GM21576 (cell line): ENCODE measurements around the gene PTPA.
"Not testable (repeated sequence)": the region's sequence is repeated elsewhere in the genome, so short reads cannot be mapped to it uniquely, and the experiment has no call there.

Experiments
- ATAC-seq: cut with Tn5 transposase; IDR thresholded peaks from one replicate; pipeline ENCODE4 v1.9.1; 2021; ENCODE audit warnings: mild to moderate bottlenecking, moderate library complexity; ENCODE audit not compliant: unreplicated experiment

The PTPA gene

DNA sequence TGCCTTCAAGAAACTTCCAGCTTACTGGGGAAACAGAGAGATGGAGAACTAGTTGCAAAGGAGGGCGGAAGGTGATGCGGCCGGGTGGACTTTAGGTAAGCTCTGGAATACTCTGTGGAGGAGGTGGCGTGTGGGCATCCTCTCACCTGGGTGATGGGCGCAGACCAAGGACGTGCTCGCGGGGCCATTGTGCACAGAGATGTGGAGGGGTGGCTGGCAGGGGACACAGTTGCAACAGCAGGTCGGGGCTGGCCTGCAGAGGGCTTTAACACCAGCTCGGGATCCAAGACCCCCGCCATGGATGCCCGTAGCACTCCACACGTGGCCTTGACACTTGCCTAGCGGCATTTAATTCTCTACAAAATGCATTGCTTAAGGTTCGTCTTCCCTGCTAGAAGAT lies 40.3 kb downstream of the PTPA start:
- no peak for ATAC-seq

DNA sequence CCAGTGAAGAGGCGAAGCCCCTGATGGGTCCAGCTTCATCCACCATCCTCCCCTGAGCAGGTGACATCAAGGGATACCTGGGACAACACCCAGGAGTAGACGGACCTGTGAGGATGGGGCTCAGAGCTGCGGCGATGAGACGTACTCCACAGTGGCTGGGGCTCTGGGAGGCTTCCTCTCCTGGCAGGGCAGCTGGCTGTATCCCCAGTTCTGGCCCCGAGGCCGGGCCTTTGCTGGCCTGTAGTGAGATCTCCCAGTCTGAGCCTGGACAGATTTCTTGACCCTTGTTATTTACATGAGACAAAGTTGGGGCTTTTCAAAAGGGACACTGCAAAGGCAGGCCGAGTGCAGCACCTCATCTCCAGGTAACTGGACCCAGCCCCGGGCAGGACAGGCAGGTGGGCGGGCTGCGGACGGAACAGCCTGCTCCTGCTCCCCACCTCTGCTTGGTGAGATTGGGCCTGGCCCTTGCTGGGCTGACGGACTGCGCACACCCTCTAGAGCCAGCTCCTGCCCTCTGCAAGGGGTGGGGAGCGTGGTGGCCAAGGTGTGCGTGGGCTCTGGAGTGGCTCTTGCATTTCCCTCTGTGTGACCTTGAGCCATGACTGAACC lies 43.8 kb downstream of the PTPA start:
- ATAC-seq, result no peak

DNA sequence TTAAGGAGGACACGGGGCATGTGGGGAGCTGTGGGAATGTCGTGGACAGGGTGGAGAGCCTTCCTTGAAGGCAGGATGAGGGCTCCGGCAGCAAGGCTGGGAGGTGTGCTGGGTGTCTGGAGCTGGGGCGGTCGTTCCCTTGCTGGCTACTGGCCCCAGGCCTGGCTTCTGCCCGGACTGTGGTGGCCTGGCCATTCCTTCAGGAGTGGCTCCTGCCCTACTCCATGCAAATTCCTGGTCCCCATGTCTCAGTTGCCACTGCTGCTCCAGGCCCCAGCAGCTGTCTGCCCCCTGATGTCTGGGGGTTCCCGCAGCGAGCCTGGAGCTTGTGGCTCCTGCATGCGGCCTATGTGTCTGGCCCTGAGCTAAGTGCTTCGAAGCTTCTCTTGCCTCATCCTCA lies 44.9 kb downstream of the PTPA start:
- ATAC-seq, result no peak

DNA sequence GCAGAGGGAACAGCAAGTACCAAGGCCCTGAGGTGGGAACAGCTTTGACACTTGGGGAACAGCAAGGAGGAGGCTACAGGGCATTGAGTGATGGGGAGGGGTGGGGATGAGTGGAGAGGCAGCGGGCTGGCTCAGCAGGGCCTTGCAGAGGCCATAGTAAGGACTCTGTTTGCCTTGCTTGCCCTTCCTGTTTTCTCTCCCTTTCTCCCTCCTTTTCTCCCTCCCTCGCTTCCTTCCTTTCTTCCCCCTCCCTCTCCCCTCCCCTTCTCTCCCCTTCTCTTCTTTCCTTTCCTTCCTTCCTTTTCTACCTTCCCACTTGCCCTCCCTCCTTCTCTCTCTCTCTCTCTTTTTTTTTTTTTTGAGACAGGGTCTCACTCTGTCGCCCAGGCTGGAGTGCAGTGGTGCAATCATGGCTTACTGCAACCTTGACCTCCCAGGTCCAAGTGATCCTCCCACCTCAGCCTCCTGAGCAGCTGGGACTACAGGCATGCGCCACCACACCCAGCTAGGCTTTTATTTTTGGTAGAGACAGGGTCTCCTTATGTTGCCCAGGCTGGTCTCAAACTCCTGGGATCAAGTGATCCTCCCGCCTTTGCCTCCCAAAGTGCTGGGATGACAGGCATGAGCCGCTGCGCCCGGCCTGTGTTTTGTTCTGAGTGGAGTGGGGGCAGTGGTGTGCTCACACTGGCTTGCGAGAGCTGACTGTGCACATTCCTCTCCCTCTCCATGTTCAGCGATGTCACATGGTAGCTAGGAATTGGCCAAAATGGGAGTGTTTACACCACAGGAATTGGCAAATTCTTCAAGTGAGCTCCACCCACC lies 49.7 kb downstream of the PTPA start:
- ATAC-seq, result no peak

DNA sequence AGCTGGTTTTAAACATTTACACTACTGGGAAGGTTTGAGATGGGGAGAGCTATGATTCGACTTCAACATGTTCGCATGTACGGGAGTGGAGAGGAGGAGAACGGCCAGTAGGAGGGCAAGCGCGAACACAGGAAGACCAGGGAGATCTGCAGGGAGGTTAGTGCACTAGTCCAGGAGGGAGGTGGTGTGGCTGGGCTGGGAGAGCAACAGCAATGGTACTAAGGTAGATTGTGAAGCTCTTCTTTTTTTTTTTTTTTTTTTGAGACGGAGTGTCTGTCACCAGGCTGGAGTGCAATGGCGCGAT lies 50.3 kb downstream of the PTPA start:
- ATAC-seq, result no peak

DNA sequence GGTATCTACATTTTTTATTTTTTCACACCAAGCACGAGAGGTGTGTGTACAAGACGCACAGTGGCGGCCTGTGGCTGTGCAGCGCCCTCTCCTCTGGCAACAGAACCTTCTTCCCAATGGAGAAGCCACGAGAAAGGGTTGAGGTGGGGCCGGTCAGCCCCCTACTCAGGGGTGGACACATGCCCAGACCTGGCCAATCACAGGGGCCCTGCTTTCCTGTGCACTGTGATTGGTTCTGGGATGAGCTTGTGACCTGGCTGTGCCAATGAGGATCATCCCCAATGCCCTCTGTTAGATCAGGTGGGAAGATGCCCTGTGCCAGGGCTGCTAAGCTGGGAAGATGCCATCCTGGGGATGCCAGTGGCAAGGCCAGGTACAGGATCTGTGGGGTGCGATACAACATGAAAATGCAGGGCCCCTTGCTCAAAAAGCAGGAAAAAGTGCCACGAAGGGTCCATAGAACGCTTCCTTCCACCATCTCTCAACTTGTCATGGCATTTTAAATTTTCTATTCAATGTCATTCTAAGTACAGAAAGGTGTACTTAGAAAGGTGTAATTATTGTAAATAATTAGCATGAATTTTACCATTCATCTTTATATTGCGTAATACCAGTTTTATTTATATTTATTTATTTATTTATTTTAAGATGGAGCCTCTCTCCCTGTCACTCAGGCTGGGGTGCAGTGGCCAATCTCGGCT lies 51.4 kb downstream of the PTPA start:
- ATAC-seq, result no peak

DNA sequence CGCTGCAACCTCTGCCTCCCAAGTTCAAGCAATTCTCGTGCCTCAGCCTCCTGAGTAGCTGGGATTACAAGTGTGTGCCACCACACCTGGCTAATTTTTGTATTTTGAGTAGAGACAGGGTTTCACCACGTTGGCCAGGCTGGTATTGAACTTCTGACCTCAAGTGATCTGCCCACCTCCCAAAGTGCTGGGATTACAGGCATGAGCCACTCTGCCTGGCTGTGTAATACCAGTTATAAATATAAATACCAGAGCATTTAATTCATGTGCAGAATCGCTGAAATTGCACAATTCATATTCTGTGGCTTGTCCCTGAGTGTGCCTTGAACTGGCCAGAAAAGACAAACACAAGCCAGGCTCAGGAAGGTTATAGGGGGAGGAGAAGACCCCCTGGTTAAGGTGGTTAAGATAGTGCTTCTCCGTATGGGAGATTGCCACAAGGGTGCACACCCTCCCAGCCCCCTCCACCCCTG lies 52.0 kb downstream of the PTPA start:
- not testable (repeated sequence) for ATAC-seq

DNA sequence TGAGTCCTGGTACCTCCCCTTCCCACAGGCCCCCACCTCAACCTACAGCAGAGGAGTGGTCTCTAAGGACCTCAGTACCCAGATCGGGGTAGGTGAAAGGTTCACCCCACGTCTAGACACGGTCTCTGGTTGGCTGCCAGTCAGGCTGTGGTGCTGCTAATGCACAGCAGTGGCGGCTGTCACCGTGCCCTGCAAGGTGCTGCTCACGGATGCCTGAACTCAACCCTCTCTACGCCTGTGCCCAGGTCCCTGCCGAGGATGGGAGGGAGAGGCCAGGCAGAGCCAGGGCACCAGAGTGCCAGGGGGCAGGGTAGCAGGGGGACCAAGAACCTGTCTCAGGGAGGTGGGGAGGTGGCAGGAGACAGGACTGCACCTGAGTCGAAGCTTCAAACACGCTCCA lies 52.5 kb downstream of the PTPA start:
- ATAC-seq, result no peak

DNA sequence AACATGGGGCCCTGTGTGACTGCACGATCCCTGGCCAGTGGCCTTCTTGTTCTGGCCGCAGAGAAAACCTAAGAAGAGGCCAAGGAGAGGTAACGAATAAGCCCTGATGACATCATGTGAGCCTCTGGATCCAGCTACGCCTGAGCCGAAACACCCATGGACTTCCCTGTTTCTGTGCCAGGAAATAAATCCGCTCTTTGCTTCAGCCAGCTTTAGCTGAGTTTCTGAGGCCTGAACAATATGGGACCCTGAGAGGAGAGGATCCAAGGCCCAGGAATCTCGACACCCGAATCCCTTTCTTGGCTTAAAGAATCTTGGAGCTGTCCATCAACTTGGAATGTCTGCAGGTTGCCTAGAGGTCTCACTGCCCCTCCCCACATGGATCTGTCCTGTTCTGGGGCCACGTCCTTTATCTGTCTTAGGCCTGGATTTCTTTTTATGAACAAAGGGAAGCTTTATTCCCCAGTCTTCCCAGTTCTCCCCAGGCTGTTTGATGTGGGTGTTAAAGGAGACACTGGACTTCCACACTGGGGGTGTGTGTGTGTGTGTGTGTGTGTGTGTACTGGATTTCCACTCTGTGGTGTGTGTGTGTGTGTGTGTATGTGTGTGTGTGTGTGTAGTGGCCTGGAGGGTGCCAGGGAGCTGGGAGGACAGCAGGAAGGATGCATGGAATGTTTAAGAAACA lies 53.2 kb downstream of the PTPA start:
- no peak for ATAC-seq

DNA sequence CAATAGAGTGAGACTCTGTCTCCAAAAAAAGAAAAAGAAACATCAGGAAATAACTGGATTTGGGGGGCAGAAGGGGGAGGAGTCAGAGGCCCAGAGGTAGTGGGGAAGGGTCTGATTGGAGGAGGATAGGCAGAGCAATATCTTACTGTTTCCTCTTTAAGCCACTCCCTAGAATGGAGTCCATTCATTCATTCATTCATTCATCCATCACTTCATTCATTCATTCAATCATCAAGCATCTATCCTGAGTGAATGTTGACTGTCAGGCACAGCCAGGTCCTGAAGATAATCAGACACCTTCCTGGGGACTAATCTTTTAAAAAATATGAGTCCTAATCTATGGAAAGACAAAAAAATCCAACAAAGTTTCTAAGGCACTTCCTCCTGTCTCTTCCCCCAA lies 54.0 kb downstream of the PTPA start:
- ATAC-seq, result no peak

DNA sequence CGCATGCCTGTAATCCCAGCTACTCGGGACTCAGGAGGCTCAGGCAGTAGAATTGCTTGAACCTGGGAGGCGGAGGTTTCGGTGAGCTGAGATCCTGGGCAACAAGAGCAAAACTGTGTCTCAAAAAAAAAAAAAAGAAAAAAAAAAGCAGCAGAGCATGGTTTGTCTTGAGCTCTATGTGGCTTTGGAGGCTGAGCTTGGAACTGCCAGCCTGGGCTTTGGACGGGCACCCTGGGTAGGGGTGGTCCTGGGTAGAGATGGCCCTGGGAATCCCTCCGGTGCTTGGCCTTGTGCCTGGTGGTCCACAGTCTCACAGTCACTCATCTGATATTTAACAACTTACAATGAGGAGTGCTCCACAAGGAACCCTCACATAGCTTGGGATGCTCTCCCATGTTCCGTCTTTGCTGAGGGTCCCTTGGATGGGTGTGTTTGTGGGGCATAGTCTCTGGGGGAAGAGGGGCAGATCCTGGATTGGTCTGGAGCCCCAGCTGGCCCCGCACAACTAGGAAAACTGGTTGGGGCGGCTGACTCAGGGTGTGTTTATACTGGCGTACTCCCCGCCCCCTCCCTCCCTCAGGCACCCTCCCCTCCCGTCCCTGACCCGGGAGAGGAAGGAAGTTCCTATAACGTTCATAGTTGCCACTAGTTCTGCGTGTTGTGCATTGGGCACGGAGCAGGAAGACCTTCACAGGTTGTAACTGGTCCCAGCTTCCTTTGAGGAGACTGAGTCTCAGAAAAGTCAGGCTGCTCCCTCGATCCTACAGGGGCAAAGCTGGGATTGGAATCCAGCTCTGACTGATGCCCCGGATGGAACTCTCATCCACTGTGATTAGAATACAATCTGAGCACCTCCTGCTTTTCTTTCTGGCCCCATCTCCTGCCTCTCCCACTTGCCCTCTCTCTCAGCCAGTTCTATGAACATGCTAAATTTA lies 55.7 kb downstream of the PTPA start:
- no peak for ATAC-seq

DNA sequence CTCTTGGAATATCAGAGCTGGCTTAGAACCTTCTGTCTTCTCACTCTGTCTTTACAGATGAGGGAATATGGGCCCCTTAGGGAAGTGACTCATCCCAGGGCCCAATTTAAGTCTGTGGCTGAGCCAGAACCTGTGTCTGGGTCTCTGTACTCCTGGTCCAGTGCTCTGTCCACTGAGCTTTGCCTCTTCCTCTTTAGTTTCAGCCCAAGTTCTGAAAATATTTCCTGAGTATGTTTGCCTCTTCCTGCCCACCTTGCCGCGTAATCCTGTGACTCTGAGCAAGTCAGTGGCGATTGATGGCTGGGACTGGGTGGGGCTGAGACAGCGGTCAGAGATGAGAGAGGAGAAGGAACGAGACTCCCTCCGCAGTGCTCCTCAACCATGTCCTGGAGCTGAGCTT lies 59.0 kb downstream of the PTPA start:
- ATAC-seq, result no peak

DNA sequence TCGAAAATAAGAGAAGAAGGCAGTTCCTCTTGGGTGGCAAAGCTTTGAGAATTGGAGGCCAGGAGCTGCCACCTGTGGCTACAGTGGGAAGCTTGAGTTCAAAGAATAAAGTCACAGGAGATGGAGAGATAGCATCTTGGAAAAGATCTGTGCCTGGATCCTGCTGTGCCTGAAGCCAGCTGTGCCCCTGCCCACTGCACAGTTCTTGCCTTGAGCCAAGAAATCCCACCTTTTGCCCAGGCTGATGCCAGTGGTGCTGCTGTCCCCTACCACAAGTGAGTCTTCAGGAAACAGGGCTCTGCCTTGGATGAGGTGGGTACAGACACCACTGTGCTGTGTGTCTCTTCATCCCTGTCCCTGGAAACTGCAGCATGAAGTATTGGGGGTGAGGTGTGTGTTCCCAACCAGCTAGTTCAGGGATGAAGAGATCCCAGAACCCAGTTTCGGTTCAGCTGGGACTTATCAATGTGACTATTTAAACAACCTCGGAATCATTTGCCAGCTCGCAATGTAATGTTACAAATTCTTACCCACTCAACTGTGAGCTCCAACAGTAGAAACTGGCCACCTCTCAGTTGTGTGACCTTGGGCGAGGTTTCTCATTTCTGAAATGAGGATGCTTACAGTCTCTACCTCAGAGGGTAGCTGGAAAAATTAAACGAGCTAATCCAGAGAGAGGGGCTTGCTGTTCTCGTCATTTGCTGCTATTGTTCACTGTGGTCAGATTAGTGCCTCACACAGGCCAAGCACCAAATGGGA lies 61.0 kb downstream of the PTPA start:
- ATAC-seq, result no peak

DNA sequence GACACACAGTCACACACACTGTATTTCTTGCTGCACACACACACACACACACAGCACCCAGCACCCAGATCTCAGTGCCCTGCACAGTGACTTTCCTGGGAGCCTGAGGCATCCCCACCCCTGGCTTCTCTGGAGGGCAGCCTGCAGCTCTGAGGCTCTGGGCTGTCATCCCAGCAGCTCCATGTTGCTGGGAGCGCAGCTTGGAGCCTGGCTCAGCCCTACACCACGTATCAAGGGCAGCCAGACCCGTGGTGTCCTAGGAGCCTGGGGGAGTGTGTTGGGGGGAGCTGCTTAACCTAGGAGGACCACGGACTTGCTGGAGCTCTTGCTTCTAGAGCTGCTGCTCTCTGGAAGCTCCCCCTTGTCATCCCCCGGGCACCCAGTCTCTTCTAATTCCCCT lies 61.6 kb downstream of the PTPA start:
- no peak for ATAC-seq

DNA sequence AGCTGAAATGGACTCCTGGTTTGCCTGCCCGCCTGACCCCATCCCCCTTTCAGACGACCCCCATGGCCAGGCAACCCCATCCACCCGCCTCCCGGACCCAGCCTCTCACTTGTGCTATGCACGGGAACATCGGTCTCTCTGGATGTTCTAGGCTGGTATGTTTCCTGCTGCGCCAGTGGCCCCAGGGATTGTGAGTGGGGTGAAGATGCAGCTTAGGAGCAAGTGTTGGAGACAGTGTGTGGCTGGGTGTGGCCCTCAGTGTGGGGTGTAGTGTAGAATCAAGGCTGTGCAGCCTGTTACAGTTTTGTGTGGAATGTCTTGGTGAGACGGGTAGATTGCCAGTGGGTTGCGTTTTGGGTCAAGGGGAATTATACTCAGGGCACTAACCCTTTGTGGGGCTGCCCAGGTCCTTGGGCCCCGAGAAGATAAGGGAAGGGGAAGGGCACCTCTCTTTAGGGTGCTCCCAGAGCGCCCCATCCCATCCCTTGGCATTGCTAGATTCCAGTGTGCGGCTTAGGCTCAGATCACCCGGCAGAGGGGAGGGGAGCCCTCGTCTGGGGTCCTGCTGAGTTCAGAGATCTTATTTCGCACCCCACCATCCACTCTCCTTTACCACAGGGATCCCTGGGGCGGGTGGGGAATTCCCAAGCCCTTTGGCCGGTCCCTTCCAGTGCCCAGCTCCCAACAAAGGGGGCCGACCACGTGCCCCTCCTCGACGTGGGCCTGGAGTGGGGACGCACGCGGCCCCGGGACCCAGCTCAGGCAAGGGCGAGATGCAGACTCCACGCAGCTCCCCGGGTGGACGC lies 62.3 kb downstream of the PTPA start:
- no peak for ATAC-seq

DNA sequence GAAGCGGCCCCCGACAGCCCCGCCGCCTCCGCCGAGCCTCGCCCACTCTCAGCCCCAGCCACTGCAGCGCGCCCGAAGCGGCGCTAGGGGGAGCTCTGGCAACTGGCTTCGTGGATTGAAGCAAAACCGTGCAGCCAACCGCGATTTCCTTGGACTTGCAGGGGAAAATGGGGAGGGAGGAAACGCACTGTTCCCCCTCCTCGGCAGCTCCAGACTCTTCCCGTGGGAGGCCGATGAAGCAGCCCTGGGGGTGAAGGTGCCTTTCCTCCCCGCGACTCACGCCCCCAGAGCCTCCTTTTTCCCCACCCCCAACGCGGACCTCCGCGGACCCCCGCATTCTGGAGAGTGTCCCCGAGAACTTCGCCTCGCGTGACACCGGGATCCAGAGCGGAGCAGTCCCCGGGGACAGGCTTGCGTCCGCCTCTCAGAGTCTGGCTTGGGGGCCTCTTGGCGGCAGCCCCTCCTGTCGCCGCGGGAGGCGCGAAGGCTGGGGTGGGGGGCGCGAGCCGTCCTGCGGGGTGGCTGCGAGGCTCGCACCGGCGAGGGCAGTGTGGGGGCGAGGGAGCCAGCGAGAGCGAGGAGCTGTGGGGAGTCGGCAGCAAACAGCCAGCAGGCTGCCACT lies 63.0 kb downstream of the PTPA start:
- ATAC-seq, result no peak

DNA sequence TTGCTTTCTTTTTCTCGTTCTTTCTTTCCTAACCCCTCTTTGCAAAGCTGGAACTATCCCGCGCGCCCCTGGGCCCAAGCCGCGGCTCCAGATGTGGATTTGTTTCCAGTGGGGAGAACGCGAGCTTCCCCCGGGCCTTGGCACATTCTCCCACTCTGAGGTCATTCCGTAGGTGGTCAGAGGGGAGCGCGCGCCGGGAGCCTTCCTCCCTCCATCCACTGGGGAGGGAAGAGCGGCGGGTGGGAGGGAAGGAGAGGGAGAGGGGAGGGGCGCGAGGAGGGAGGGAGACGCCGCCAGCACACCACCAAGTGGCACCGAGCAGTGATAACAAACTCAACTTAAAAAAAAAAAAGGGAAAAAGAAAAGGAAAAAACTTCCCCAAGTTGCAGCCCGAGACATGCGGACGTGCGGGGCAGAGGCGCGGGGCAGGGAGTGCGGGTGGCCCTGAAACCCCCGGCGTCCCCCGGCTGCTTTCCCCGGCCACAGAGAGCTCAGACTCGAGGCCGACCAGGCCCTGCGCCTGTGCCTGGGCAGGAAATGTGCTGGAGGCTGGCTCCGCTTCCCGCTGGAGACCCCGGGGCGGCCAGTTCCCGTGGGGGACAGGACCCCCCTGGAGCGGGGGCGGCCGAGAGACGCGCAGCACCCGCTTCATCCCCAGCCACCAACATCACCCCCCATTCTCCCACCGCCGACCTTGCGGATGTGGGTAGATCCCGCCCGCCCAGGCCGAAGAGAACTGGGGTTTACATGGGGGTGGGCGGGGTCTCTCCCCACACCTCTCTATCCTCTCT lies 63.7 kb downstream of the PTPA start:
- no peak for ATAC-seq

DNA sequence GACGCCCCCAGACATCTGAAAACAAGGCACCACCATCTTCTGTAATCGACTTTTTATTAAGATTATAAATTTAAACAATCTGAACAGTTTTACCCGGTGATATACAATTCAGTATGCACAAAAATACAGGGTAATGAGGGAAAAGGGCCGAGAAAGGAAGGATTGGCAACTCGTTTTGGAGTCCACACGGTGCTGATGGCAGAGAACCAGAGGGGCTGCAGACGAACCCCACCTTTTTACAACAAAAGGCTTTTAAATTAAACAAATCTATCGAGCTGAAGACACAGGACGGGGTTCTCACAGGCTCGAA lies 64.3 kb downstream of the PTPA start:
- no peak for ATAC-seq
